RWPE2 (cell line): Measurements from ENCODE around the gene SOX2.
A peak's percentile ranks its signal among the peaks of the same experiment; 100 is the strongest.

Experiments used
- ATAC-seq: fragments of 200-7000 bp; cut with Tn5 transposase; 3 replicates; pipeline ENCODE4 v1.9.1; 2021; ENCODE audit warnings: low read depth
- DNase-seq: peaks from one replicate; pipeline ENCODE4 v3.0.0-alpha.2; 2020; ENCODE audit warnings: low spot score
- H3K27ac ChIP-seq: fragments of 450-650 bp; 2 replicates; pipeline ENCODE4 v1.5.1; 2017; ENCODE audit warnings: mild to moderate bottlenecking; ENCODE audit not compliant: poor library complexity, severe bottlenecking
- H3K27me3 ChIP-seq: fragments of 250-450 bp; sonication (Bioruptor Pico); 2 replicates; pipeline ENCODE4 v1.5.1; 2021; ENCODE audit warnings: mild to moderate bottlenecking, moderate library complexity; ENCODE audit not compliant: insufficient read depth, poor library complexity, severe bottlenecking
- H3K36me3 ChIP-seq: fragments of 250-450 bp; sonication (Bioruptor Pico); 2 replicates; pipeline ENCODE4 v1.5.1; 2020; ENCODE audit warnings: low read depth, mild to moderate bottlenecking, moderate library complexity
- H3K4me1 ChIP-seq: fragments of 250-450 bp; sonication (Bioruptor Pico); 2 replicates; pipeline ENCODE4 v1.5.1; 2021; ENCODE audit warnings: mild to moderate bottlenecking, moderate library complexity; ENCODE audit not compliant: insufficient read depth, poor library complexity, severe bottlenecking
- H3K4me3 ChIP-seq: fragments of 250-450 bp; sonication (Bioruptor Pico); 2 replicates; pipeline ENCODE4 v1.5.1; 2021; ENCODE audit warnings: mild to moderate bottlenecking, moderate library complexity; ENCODE audit not compliant: severe bottlenecking
- H3K9me3 ChIP-seq: fragments of 250-450 bp; sonication (Bioruptor Pico); 2 replicates; pipeline ENCODE4 v1.5.1; 2021; ENCODE audit warnings: mild to moderate bottlenecking, moderate library complexity; ENCODE audit not compliant: severe bottlenecking
- TF ChIP-seq, protein P1 (sequence below): fragments of 450-650 bp; IDR thresholded peaks from one replicate; pipeline ENCODE4 v1.5.1; 2017; ENCODE audit warnings: mild to moderate bottlenecking, moderate library complexity; ENCODE audit not compliant: poor library complexity, severe bottlenecking

The SOX2 gene

DNA sequence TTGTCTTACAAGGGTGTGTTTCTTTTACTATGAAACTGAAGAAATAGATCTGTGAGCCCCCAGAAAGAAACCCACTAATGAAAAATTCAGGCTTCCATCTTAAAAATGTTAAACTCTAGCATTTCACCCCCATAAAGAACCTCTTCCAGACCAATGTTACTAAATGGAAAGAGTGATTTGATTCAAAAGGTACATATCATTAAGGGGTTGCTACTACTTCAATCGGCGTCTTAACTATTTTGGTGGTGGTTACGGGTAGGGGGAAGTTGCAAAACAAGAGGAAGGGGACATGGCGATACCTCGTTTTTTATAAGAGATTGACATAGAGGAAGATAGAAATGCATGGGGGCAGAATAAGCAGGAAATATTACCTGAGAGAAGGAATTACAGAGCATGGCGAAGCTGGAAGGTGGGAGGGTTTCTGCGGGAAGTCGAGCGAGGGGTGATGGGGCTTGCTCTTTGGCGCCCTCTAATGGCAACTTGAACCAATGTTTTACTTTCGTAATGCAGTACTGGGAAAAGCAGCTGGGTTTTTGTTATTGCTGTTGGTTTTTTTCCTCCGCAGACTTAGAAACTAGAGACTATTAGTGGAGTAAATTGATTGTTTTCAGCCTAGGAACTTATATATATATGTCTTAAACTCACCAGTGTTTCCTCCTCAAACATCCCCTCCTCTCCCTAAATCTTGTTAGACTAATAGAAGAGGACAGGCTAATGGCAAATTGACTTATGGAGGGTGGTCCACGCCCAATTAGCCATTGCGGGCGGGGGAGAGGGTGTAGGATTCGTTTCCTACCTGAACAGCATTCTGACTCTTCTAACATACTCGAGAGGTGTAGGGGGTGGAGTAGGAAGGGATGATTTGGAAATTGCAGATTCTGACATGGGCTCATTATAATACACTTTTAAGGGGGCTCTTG, 11.3 kb upstream of the SOX2 start:
- H3K4me3 ChIP-seq: no peak overlapping the region

DNA sequence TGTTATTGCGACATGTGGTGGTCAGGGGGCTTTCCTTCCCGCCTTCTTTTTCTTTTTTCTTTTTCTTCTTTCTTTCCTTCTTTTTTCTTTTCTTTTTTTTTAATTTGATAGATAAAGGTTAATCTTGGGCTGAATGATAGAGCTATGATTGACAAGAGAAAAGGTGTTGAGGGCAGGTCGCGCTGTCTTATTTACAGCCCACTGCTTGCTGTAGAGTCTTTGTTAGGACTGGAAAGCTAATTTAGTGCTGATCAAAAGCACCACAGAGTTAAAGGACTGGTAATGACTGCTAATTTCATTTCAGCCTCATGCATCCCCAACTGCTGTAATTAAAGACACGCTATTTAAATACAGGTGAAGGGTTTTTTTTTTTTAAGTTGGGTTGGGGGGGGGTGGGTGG, 10.6 kb upstream of the SOX2 start:
- Histone ChIP-seq H3K9me3 (no peaks in the 10 kb centered on the region), H3K4me3 (no peak overlapping the region), H3K4me1 (peaks cover 6% of the 10 kb centered on the region), H3K36me3 (no peaks in the 10 kb centered on the region), H3K27me3 (peaks cover 41% of the 10 kb centered on the region), H3K27ac (no peak overlapping the region)
- DNase-seq (no peak), ATAC-seq (no peak)
- TF ChIP-seq, protein P1, sequence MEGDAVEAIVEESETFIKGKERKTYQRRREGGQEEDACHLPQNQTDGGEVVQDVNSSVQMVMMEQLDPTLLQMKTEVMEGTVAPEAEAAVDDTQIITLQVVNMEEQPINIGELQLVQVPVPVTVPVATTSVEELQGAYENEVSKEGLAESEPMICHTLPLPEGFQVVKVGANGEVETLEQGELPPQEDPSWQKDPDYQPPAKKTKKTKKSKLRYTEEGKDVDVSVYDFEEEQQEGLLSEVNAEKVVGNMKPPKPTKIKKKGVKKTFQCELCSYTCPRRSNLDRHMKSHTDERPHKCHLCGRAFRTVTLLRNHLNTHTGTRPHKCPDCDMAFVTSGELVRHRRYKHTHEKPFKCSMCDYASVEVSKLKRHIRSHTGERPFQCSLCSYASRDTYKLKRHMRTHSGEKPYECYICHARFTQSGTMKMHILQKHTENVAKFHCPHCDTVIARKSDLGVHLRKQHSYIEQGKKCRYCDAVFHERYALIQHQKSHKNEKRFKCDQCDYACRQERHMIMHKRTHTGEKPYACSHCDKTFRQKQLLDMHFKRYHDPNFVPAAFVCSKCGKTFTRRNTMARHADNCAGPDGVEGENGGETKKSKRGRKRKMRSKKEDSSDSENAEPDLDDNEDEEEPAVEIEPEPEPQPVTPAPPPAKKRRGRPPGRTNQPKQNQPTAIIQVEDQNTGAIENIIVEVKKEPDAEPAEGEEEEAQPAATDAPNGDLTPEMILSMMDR: no peak

More for the DNA sequence above, 11.3 kb upstream of the SOX2 start:
- peaks cover 39% of the 10 kb centered on the region for H3K27me3 ChIP-seq
- no peaks in the 10 kb centered on the region for H3K36me3 ChIP-seq
- no peaks in the 10 kb centered on the region for H3K9me3 ChIP-seq
- H3K27ac ChIP-seq: no peak overlapping the region
- ATAC-seq (peak; percentile 73), DNase-seq (no peak)
- H3K4me1 ChIP-seq: peaks cover 6% of the 10 kb centered on the region
- TF ChIP-seq, protein P1: peak; percentile 95

DNA sequence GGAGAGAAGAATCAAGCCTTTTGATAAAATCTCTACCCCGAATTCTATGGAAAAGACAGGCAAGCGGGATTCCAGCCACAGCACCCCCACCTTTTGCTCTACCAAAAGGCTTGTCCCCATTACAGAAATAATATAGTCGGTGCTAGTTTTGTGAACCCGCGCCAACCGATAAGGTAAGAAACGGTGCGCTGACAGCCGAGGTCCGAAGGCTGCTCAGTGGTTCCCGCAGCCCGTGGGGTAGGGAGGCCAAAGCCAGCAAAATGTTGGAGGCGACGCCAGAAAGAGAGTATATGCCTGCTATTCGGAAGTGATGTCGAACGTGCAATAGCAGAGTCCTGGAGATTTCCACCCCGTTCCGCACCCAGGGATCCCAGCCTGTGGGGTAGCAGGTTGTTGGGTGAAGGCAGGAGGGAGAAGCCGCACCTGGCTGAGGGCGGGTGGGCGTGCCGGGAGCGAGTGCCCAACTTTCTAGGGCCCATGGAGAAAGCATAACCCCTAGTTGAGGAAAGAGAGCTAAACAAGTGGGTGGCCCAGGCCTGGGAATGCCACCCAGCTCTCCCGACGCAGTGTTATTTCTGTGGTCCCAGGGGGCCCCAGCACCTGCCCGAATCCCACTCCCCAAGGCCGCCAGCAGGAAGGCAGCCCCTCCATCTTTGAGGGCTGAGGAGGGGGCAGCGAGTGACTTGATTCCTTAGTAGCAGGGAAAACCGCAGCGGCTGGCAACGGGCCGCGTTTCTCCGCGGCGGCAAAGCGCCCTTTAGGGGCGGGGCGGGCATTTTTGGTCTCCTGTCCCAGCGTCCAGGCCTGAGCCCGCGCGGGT, 7.9 kb upstream of the SOX2 start:
- H3K27me3 ChIP-seq: peaks cover 57% of the 10 kb centered on the region
- no peaks in the 10 kb centered on the region for H3K36me3 ChIP-seq
- DNase-seq: no peak
- ATAC-seq: no peak
- no peak overlapping the region for H3K4me3 ChIP-seq
- TF ChIP-seq, protein P1: no peak
- H3K27ac ChIP-seq: no peak overlapping the region
- H3K9me3 ChIP-seq: no peaks in the 10 kb centered on the region
- H3K4me1 ChIP-seq: peaks cover 6% of the 10 kb centered on the region

DNA sequence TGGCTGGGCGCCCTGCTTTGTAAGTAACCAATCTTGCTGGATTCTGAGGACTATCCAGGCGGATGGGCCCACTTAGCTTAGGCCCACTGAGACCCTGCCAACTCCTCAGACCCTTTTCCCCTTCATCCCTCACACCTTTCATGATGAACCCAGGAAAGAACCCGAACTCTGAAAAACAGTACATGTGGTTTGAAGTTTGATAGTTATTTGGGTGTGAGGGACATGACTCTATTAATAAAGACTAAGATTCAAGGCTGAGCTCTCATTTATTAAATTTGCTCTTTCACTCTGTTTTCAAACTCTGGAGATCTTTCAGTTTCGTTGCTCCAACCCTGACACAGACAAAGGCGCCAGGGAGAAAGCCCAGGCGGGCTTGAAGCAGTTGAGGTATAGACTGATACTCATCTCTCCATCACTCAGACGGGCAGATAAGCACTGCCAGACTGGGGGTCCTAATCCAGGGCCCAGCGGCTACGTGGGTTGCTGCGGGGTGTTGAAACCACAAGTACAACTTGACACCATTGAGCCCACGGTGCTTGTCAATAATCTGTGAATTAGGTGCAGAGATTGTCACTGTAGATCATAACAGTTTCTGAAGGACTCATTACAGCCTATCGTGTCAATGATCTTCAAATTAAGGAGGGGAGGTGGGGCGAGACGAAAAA, 7.2 kb upstream of the SOX2 start:
- H3K27ac ChIP-seq: no peak overlapping the region
- DNase-seq (no peak), ATAC-seq (no peak)
- TF ChIP-seq, protein P1: no peak
- peaks cover 57% of the 10 kb centered on the region for H3K27me3 ChIP-seq
- no peak overlapping the region for H3K4me3 ChIP-seq
- no peaks in the 10 kb centered on the region for H3K36me3 ChIP-seq
- H3K4me1 ChIP-seq: peaks cover 6% of the 10 kb centered on the region
- H3K9me3 ChIP-seq: no peaks in the 10 kb centered on the region
